ENCODE results near the gene TIE1. TPM values are rescaled to one million over a fixed set of nuclear protein-coding genes. Genes with fewer than 3 reads are reported as not detected.

The TIE1 gene
- total and polyA plus RNA-seq, 9 of the 15 experiments (the other 6 are each of a cell fraction or from before 2014, with no cell fraction given) = 0.07 to 0.49 (median 0.14) TPM; not detected in 4

- TF ChIP-seq STAG1 (CRISPR knock-in tag; IDR thresholded peaks at IDR 0.05; ENCODE audit: borderline replicate concordance) (no peak), ESRRA (IDR thresholded peaks at IDR 0.05; ENCODE audit: borderline replicate concordance, low read depth) (no peak), ZNF146 (CRISPR knock-in tag; IDR thresholded peaks at IDR 0.05; ENCODE audit: unreplicated experiment) (no peak), MEIS2 (IDR thresholded peaks at IDR 0.05; ENCODE audit: partially characterized antibody) (peak; percentile 51), SRSF7 (optimal IDR thresholded peaks at IDR 0.05; ENCODE audit: low read depth, low read length) (no peak), RBM15 (IDR thresholded peaks at IDR 0.05; ENCODE audit: insufficient read depth, low read length) (no peak), CGGBP1 (CRISPR knock-in tag; IDR thresholded peaks at IDR 0.05) (no peak), MYC (IDR thresholded peaks at IDR 0.05; ENCODE audit: low read depth, low read length) (no peak), MYC (CRISPR knock-in tag; IDR thresholded peaks at IDR 0.05; ENCODE audit: borderline replicate concordance, low read depth) (no peak), KLF1 (tag; IDR thresholded peaks at IDR 0.05) (no peak), SIX5 (IDR thresholded peaks at IDR 0.05; ENCODE audit: borderline replicate concordance in 1 of 2, insufficient read depth in 1 of 2, low read depth in 1 of 2, low read length in 2 of 2) (no peak), CREB5 (CRISPR knock-in tag; IDR thresholded peaks at IDR 0.05) (no peak)
Measured at GRCh38 chr1:43370564-43370963, 69.8 kb downstream of the TIE1 start (continued).
